Stimulated activated CD4-positive, alpha-beta T cell treated with anti-CD3 and anti-CD28 coated beads, TNF-alpha, amount 100 ng/mL, for 4 hours (primary cell): ENCODE measurements around the gene BCL2.

Experiments used
- DNase-seq, 3 experiments: peaks; one replicate each; pipeline ENCODE4 v3.0.0-alpha.2; 2020; ENCODE audit warnings: low read depth in 3 of 3

Gene BCL2

DNA sequence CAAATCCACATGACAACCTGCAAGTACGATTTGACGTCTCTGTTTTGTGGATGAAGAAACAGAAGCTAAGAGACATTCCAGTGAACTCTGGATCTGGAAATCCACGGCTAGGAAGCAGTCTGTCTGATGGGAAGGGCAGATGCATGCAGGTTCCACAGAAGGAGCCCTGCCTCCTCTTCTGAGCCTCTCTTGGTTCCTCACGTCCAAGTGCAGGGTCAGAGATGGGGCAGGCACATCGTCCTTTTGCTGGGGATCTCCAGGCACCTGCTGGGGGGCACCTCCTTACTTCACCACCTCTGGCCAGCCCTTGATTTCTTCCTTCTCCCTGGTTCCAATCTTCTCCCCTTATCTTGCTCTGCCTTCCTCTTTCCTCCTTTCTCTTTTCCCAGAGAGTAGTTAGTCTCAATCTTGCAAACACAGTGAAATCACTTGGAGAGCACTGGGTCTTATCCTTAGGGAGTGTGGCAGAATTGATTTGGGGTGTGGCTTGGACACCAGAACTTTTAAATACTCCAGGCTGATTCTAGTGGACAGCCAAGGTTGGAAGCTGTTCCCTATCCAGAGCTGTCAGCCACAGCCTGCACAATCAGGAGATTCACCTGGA, 137.8 kb downstream of the BCL2 start:
- DNase-seq = no peak

DNA sequence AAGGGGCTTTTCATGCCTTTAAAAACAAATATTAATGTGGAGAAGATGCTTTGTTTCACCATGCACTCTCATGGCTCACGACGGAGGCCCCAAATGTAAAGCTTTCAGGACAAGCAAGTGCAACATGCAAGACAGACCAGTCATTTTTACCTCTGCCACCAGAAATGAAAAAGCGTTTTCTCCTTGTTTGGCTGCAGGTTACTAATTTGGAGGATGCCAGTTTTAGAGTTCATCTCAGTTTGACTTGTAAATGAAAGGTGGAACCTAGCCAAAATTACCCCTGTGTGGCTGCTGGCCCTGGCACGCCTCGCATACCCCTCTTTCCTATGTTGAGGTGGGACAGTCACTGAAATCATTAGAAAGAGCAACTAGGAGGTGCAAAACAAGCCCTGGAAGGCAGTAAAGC, 138.6 kb downstream of the BCL2 start:
- no peak for DNase-seq

DNA sequence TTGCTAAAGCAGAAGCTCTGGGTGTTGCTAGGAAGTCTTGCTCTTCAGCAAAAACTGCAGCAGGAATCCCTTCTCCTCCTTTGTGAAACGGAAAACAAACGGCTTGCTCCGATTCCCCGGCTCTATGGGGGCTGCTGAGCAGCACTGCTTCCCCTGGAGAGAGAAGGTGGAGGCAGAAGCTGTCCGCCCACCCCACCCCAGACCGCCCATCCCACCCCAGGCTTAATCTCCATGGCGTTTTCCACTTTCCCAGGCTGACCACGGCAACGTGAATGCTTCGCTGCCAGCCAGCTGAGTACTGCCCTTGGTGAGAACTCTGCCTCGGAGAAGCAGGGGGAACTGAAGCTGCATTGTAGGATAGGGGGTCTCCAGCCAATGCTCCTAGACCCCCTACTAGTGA, 139.2 kb downstream of the BCL2 start:
- no peak for DNase-seq

DNA sequence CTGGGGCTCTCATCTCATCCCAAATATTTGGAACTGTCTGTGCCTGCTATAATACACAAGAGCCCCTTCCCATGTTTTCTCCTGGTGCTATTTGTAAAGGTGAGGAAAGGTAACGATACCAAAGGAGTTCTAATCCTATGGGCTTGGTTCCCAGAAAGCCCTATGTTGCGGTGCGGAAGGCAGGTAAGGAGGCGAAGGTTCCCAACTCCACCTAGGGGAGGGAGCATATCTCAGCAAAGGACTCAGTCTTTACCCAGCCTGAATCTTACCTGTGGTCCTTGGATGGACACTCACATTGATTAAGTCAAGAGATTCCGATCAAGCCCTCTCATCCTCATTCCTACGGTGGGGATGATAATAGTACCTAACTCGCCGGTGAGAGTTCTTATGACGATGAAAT, 140.1 kb downstream of the BCL2 start:
- no peak for DNase-seq

DNA sequence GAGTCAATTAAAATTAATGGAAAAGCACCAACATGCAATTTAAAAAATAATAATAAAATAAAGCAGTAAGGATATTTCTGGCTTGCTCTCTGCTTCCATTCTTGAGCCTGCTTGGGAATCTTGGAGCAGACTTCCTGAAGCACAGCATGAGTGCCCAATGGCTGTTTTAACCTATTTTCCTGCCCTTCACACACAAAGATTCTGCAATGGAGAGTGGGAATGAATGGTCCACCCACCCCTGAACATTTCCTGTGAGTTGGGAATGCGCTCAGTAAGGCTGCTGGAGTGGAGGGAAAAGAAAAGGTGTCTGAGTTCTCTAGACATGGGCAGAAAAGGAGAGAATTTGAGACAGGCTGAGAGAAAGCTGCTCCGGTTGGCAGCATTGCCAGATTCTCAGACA, 140.6 kb downstream of the BCL2 start:
- DNase-seq = no peak

DNA sequence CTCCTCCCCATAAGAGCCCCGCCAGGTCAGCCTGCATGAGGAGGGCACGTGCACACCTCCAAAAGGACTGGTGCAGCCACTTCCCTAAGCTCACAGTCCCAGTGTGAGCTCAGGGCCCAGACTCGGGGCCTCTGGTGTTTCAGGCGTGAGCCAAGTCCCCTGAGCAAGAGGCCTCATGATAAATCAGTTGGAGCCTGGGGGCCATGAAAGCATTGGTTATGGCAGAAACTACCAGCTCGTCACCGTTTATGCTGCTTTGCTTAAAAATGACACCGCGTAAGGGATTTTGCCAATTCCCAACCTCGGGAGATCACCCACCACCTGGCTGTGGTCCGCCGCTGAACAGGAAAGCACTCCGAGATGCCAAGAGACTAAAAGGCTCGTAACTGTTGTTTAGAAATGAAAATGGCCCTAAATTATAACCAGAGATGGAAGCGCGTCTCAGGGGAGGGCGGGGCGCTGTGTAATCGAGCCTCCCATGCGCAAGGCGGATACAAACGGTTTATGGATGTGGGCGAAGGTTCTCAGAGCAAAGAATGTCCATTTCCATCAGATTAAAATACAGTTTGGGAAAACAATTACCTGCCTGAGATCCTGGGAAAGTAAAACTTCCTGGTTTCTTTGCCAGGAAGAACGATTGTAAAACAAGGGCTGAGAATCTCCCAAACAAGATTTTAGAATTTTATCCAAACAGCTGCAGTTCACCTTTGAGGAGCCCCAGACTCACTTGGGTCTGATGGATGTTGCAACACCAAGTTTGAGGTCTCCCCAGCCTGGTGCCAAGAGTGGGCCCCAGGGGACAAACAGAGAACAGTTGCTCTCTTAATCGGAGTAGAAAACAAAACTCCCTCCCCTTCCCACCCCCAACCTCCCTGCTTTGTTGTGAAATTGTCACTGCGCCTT, 141.4 kb downstream of the BCL2 start:
- DNase-seq = no peak

DNA sequence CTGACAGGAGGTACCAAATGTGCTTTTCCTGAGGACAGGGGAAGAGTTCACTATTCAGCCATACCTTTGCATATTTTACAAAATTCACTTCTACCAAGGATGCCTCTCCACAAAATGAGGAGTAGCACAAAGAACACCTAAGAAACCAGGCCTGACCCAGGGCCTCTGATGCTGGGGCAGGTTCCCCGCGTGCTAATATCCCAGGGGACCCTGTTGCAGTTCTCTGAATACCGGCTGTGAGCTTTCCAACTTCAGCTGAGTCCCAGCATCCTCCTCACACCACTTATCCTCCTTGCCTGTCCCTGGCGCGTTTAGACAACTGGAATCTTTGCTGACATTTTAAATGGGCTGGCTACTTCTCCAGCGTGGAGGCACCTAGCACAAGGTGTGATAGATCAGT, 142.3 kb downstream of the BCL2 start:
- no peak for DNase-seq

DNA sequence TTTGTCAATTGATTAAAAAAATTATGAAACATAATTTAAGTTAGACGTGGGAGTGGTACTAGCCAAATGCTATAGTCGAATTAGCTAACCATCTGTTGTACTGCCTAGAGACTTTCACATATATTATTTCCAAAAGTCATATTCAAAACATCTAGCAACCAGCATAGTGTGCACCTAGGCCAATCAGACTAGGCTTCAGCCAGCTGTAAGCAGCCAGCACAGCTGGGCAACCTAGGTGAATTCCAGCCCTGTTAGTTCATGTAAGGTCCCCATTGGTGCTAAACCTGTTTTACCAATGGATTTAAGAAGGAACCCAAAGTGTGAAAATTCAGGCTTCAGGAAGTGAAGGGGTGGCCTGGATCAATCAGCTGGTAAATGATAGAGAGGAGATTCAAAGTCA, 144.3 kb downstream of the BCL2 start:
- no peak for DNase-seq

DNA sequence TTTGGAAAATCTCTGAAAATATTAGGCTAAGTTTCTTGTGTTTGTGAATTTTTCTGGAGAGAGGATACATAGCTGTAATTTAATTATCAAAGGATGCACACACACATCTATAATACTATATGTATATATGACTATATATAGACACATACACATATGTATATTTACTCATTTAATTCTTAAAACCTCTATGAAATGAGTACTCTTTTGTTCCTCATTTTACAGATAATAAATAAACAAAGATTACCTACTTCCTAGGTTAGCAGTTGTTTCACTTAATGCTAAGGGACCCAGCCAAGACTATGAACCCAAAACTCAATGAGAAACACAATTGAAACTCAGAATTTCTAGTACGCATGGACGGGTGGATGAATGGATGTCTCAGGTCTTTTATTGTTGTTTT, 145.6 kb downstream of the BCL2 start:
- no peak for DNase-seq

DNA sequence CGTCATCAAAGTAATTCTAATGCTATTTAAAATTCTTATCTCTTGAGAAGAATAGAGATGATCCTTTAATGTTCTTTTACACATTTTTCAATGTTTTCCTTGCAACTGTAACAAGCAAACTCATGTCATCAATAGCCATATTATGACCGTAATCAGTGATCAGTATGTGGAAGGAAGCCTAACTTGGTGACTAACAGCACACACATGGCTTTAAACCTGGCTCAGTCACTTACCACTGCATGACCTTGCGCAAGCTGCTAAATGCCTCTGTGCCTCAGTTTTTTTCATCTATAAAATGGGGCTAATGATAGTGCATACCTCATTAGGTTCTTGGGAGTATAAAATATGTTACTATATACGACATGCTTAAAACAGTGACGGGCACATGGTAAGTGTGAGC, 149.7 kb downstream of the BCL2 start:
- DNase-seq = no peak

DNA sequence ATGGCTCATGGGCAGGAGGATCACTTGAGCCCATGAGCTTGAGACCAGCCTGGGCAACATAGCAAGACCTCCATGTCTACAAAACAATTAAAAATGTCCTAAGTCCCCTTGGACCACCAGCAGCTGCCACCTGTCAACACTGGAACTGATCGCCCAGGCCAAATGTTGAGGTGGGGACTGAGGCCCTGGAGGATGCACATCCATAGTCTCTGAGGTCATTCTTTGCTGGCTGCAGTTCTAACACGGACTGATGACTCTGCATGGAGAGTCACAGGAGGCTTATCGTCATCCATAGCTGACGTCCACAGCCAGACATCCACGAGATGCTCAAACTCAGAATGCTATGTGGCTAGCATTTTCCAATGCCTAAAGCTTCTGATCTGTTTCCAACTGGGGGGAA, 151.3 kb downstream of the BCL2 start:
- no peak for DNase-seq

DNA sequence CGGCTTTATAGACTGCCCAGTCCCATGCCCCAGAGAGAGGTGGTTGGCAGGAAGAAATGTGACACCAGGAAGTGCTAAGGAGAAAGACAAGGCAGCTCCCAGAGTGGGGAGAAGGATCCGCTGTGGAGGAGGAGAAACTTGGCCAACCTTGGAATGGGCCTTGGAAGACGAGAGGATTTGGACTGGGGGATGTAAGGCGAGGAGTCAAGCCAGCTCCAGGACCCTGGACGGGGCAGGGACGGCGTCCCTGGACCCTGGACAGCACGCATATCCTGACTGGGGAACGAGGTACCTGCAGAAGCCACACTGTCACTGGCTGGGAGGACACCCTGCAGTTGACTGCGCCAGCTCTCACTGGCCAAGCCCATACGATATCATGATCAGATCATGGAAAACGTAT, 153.4 kb downstream of the BCL2 start:
- DNase-seq = no peak

DNA sequence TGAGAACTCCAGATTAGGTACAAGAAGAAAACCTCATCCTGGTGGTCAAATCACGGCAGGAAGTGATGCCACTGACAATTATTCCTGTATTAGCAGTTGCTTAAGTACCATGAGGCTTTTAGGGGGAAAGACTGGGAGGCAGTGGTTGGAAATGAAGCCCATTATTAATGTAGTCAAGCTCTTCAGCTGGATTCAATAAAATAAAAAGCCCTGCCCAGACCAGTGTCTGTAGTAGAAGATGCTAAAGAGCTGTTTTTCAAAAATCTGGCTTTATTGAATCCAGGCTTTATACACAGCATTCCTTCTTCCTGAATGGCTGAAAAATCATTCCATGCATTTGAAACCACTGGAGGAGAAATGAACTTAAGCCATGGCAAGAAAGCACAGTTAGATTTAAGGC, 155.2 kb downstream of the BCL2 start:
- no peak for DNase-seq

DNA sequence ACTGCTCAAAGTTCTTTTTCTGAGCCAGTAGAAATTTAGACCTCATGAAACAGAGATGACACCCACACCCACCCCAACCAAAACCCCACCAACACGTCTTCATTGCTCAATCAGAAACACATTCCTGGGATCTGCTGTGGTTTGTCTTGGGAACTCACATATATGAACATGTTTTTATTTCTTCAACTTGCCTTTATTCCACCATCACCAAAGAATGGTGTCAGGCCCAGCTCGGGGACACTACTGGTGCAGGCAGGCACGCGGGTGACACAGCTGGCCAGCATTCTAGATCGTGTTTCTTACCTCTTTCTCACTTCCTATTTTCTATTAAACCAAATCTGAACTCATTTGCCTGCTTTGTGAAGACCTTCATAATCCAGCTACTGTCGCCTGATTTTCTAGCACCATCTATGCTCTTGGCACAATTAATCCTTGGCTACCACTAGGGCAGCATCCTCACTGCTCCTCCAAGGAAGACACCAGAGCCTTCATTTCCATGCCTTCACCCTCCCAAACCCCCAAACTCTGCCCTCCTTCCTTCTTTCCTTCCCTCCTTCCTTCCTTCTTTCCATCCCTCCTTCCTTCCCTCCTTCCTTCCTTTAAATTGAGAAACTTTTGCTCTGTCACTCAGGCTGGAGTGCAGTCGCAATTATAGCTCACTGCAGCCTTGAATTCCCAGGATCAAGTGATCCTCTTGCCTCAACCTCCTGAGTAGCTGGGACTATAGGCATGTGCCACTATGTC, 157.1 kb downstream of the BCL2 start:
- DNase-seq = no peak

DNA sequence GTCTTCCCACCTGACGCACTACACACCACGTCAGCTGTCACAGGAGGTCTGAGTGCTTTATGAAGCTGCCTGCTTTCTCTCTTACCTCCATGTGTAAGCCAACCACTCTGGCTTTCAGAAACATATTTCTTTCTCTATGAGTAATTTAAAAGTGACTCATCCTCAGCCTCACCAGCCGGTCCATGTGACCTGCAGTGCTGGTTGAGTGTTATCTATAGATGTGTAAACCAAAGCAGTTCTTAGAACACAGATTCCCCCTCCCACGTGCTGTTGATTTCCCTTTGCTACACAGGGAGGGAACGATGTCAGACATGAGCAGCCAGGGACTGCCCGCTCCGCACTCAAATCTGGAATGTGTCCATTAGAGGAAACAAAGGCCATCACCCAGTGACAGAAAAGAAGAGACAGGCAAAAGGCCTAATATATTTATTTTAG, 157.8 kb downstream of the BCL2 start:
- DNase-seq = peak in 2 of 3 experiments; percentile 57 to 78

DNA sequence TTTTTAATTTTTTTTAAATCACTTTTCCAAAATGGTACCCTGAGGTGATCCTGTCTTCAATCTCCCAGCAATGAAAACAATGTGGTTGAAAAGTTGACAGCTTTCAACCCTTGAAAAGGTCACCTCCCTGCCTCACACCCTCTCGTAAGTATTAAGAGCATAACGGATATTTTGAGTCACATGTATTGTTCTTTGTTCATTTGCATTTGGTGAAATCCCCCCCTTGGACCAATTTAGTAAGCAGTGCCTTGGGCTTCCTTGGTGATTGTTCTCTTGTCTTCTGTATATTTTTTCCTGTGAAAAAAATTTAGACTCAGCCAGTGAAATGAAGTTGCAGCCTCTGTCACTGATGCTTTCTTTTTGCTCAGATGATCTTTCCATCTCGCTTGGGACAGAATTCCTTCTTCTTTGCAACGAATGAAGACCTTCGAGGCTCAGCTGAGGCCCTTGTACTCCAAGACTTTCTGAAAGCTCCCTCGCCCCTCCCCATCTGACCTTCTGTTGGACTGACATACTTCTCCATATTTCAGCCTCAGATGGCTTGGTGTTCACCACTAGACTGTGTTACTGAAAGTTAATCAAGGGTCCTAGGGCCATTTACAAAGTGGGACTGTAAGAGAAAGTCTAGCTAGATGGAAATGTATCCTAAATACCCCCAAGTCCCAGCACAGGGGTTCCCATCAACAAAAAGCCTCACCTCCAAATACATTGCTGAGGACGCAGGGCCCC, 158.4 kb downstream of the BCL2 start:
- no peak for DNase-seq

DNA sequence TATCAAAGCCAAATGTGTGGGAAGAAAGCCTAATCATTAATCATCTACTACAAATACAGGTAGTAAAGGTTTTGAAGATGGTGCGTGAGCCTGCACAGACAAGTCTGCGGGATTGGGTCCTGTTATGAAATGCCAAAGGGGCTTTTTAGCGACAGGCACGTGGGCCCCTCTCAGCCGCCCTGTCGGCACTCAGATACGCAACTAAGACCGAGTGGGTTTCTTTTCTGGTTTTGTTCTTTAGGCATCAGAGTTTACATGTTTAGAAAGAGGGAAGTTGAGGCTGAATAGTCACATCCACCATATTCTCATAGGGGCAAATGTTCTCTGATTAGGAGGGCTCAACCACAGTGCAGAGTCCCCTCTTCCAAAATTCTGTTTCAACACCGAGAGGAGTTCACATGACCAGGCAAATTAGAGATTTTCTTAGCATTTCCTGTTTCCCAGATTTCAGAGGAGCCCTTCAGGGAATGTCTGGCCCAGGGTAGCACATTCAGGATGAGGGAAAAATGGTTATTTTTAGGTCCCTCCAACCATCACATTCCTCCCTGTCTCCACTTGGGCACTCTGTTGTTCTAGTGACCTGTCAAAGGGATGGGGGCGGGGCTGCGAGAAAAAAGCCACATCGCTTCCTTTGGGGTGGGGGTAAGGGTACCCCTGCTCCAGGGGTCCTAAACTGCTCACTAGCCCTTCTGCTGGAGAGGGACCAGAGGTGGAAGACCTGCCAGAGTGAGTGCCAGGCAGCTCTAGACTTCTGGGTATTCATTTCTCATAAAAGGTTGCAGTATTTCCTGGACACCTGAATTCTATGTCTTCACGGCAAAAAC, 159.2 kb downstream of the BCL2 start:
- no peak for DNase-seq

DNA sequence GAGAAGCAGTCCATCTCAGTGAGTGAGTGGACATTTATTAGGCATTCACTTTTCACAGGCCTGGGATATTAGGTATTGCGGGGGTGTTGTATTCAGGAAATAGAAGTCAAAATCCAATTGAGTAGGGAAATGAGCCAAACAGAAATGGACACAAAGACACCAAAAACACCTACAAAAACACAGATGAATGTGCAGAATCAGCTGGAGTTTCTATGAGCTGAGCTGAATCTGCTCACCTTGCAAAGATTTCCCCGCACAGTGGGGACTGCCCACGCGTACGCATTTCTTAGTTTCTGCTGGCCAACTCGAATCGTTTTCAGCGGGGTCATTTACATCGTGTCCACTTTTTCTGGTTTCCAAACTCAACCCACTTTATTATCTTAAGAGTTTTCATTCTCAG, 160.0 kb downstream of the BCL2 start:
- no peak for DNase-seq

DNA sequence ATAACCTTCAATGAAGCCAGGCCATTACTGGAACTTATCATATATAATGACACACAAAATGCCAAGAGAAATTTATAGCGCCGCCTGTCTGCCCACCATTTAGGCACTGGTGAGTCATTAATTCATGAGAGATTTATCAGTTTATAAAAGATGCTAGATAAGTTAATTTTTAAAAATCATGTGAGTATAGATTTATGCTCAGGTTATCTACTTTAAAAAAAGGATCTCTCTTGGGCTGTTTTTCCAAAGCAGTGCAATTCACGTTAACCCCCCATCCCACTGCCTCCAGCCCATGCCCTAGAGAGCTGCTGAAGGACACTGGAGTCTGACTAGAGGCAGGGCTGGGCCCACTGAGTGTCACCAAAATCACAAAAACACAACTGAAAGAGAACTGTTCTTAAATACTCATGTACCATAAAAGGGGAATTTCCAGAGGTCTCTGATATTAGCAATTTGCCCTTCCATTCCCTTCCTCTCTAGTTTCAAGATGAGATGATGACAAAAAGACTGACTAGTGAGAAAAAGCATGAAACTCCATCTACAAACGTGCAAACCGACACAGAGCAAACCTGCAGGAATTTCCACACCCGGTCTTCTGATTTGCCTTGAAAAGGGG, 160.8 kb downstream of the BCL2 start:
- DNase-seq = no peak

DNA sequence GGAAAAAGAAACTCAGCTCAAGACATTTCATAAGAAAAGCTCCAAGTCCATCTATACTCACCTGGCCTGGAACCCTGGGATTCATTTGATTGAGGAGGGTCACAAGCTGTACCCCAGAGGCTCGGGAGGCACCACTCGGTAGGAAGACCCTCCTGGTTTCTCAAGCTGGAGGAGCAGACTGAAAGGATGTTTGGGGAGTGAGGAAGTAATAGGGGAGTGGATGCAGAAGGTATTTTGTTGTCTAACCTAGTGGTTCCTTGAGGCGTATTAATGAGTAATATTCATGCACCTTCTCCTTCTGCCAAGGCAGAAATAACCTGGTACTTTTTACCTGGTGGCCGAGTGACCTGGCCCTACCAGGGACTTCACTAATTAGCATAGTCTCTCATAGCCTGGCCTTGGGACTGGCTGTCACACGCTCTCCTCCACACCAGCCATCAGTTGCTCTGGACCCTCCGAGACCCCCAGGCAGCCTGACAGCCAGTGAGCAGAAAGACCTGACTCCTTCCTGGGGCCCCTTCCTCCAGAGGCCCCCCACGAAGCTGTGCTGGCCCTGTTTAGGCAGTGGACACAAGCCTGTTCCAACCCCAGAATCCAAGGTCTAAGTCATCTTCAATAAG, 161.4 kb downstream of the BCL2 start:
- DNase-seq = no peak
